SK-N-SH (cell line): Measurements from ENCODE around the gene TASP1. TPM values are rescaled to one million over a fixed set of nuclear protein-coding genes. Genes with fewer than 3 reads are reported as not detected.

Source experiments
- CTCF ChIA-PET: fragments of 300-600, 350-600 bp; formaldehyde crosslinking; extraction: SDS; loops from one replicate; lab custom pipeline; 2021; lab: Yijun Ruan, JAX
- POLR2A ChIA-PET: fragments of 350-600 bp; sonication (Branson Sonifier 250); formaldehyde crosslinking; extraction: SDS; loops from one replicate; lab custom pipeline; 2020; ENCODE audit warnings: antibody characterized with exemption, inconsistent platforms; lab: Yijun Ruan, JAX
- DNase-seq: peaks from one replicate; pipeline ENCODE4 v3.0.0; 2012
- H2AFZ ChIP-seq: fragments of 200-600 bp; sonication (generic); 2 replicates; pipeline ENCODE4 v1.8.1; 2016; ENCODE audit warnings: antibody characterized with exemption, mild to moderate bottlenecking, low read depth
- H3F3A ChIP-seq: fragments of 200-600 bp; sonication (generic); replicated peaks from 2 replicates; pipeline ENCODE3; 2016; ENCODE audit warnings: antibody characterized with exemption, mild to moderate bottlenecking; ENCODE audit not compliant: insufficient read depth
- H3K27ac ChIP-seq, 2 experiments: fragments of 200-500 bp in 1 of 2; fragments of 200-600 bp in 1 of 2; sonication (Bioruptor generic) in 1 of 2; sonication (generic), shearing (Covaris generic) in 1 of 2; 2 replicates each; pipeline versions ENCODE4 v1.5.1 to v1.6.1; 2014 to 2016; ENCODE audit warnings: low read depth in 2 of 2, inconsistent platforms in 1 of 2, low read length in 1 of 2, mild to moderate bottlenecking in 1 of 2, mixed read lengths in 1 of 2
- H3K27me3 ChIP-seq: fragments of 200-600 bp; sonication (generic), shearing (Covaris generic); 2 replicates; pipeline ENCODE4 v1.6.1; 2016; ENCODE audit warnings: mixed run types; ENCODE audit not compliant: insufficient read depth
- H3K36me3 ChIP-seq, 2 experiments: fragments of 200-500 bp in 1 of 2; fragments of 200-600 bp in 1 of 2; sonication (Bioruptor generic) in 1 of 2; sonication (generic) in 1 of 2; replicated peaks in 1 of 2; 2 replicates each; pipeline versions ENCODE3 to v1.5.1; 2014 to 2016; ENCODE audit warnings: low read length in 1 of 2, mild to moderate bottlenecking in 1 of 2; ENCODE audit not compliant: insufficient read depth in 2 of 2, control insufficient read depth in 1 of 2
- H3K4me1 ChIP-seq, 2 experiments: fragments of 200-500 bp in 1 of 2; fragments of 200-600 bp in 1 of 2; sonication (Bioruptor generic) in 1 of 2; sonication (generic), shearing (Covaris generic) in 1 of 2; 2 replicates each; pipeline versions ENCODE4 v1.5.1 to v1.6.1; 2014 to 2016; ENCODE audit warnings: low read depth in 1 of 2, low read length in 1 of 2, mixed run types in 1 of 2; ENCODE audit not compliant: insufficient read depth in 2 of 2, control insufficient read depth in 1 of 2
- H3K4me2 ChIP-seq: fragments of 200-600 bp; sonication (generic), shearing (Covaris generic); 2 replicates; pipeline ENCODE4 v1.6.1; 2017; ENCODE audit warnings: mixed run types
- H3K4me3 ChIP-seq, 2 experiments: fragments of 200-500 bp in 1 of 2; fragments of 200-600 bp in 1 of 2; sonication (Bioruptor generic) in 1 of 2; sonication (generic), shearing (Covaris generic) in 1 of 2; 2 replicates each; pipeline versions ENCODE4 v1.5.1 to v1.8.1; 2014 to 2016; ENCODE audit warnings: low read depth in 2 of 2, inconsistent platforms in 1 of 2, low read length in 1 of 2, mild to moderate bottlenecking in 1 of 2, mixed read lengths in 1 of 2, moderate library complexity in 1 of 2
- H3K79me2 ChIP-seq: fragments of 200-600 bp; sonication (generic); 2 replicates; pipeline ENCODE4 v1.8.1; 2017; ENCODE audit warnings: mild to moderate bottlenecking; ENCODE audit not compliant: insufficient read depth
- H3K9ac ChIP-seq: fragments of 200-600 bp; sonication (generic); 2 replicates; pipeline ENCODE4 v1.6.1; 2017; ENCODE audit warnings: mixed run types
- H3K9me2 ChIP-seq: fragments of 200-600 bp; sonication (generic); 2 replicates; pipeline ENCODE4 v1.6.1; 2017; ENCODE audit warnings: mixed run types
- H3K9me3 ChIP-seq: fragments of 200-600 bp; sonication (generic); 2 replicates; pipeline ENCODE4 v1.6.1; 2017; ENCODE audit warnings: mixed run types, mild to moderate bottlenecking, moderate library complexity
- H4K20me1 ChIP-seq: fragments of 200-600 bp; sonication (generic); 2 replicates; pipeline ENCODE4 v1.6.1; 2017; ENCODE audit warnings: mild to moderate bottlenecking, mixed run types; ENCODE audit not compliant: insufficient read depth
- EZH2phosphoT487 ChIP-seq: fragments of 200-600 bp; sonication (generic); IDR thresholded peaks from 2 replicates; pipeline ENCODE4 v1.6.1; 2017; ENCODE audit warnings: low read depth, mixed run types, mild to moderate bottlenecking, antibody characterized with exemption, moderate library complexity, borderline replicate concordance
- FOXM1 ChIP-seq: IDR thresholded peaks from 2 replicates; pipeline ENCODE4 v1.4.0; 2012; ENCODE audit warnings: low read depth, mild to moderate bottlenecking
- GABPA ChIP-seq: IDR thresholded peaks from 2 replicates; pipeline ENCODE4 v1.4.0; 2012; ENCODE audit warnings: low read depth, mild to moderate bottlenecking
- GATA2 ChIP-seq: sonication (generic); formaldehyde crosslinking; IDR thresholded peaks from 2 replicates; pipeline ENCODE4 v1.5.0; 2020; ENCODE audit warnings: mild to moderate bottlenecking, missing genetic modification reagents
- MXI1 ChIP-seq: IDR thresholded peaks from 2 replicates; pipeline ENCODE4 v1.6.1; 2012; ENCODE audit warnings: mild to moderate bottlenecking, low read depth, low read length, improper control_type of control experiment
- NRF1 ChIP-seq: IDR thresholded peaks from 2 replicates; pipeline ENCODE4 v1.6.1; 2012; ENCODE audit warnings: low read depth, mild to moderate bottlenecking, low read length
- RAD21 ChIP-seq: IDR thresholded peaks from 2 replicates; pipeline ENCODE4 v1.6.1; 2012; ENCODE audit warnings: mild to moderate bottlenecking, low read length
- RCOR1 ChIP-seq: fragments of 150-350 bp; IDR thresholded peaks from 2 replicates; pipeline ENCODE4 v1.6.1; 2017; ENCODE audit warnings: antibody characterized with exemption, low read length
- REST ChIP-seq: IDR thresholded peaks from 2 replicates; pipeline ENCODE4 v1.6.1; 2012; ENCODE audit warnings: mild to moderate bottlenecking, low read depth, low read length, moderate library complexity
- SIN3A ChIP-seq: IDR thresholded peaks from 2 replicates; pipeline ENCODE4 v1.6.1; 2012; ENCODE audit warnings: low read depth, mild to moderate bottlenecking, low read length, moderate library complexity, borderline replicate concordance
- SMC3 ChIP-seq: IDR thresholded peaks from 2 replicates; pipeline ENCODE4 v1.6.1; 2012; ENCODE audit warnings: low read depth, low read length, improper control_type of control experiment
- TAF1 ChIP-seq: IDR thresholded peaks from 2 replicates; pipeline ENCODE4 v1.6.1; 2012; ENCODE audit warnings: low read depth, mild to moderate bottlenecking, low read length, moderate library complexity, borderline replicate concordance
- TCF12 ChIP-seq: IDR thresholded peaks from 2 replicates; pipeline ENCODE4 v1.4.0; 2012
- USF2 ChIP-seq: fragments of 150-350 bp; IDR thresholded peaks from 2 replicates; pipeline ENCODE4 v1.6.1; 2017; ENCODE audit warnings: antibody characterized with exemption, low read length, low read depth, borderline replicate concordance
- YY1 ChIP-seq: IDR thresholded peaks from 2 replicates; pipeline ENCODE4 v1.4.0; 2012; ENCODE audit warnings: low read depth, mild to moderate bottlenecking
- WGBS: methylation state at CpG from one replicate; pipeline ENCODE4 v1.1.6; 2017; ENCODE audit warnings: low lambda C conversion rate; 5-methylcytosine and 5-hydroxymethylcytosine counted together
- polyA plus RNA-seq, 3 experiments: library from polyadenylated mRNA; depleted of rRNA; stranded (reverse); fragments of >200 nt; gene quantifications; 2 replicates each; pipeline ENCODE4 v1.2.3, GENCODE V29; 2012
- TF ChIP-seq, protein P1 (sequence below): fragments of 150-350 bp; IDR thresholded peaks from 2 replicates; pipeline ENCODE4 v1.6.1; 2016; ENCODE audit warnings: mild to moderate bottlenecking, low read depth, low read length
- TF ChIP-seq, protein P2 (sequence below): IDR thresholded peaks from 2 replicates; pipeline ENCODE4; 2012

The TASP1 gene
- polyA plus RNA-seq, 1 of the 3 experiments (the other 2 are of a cell fraction): 5.9 TPM

DNA sequence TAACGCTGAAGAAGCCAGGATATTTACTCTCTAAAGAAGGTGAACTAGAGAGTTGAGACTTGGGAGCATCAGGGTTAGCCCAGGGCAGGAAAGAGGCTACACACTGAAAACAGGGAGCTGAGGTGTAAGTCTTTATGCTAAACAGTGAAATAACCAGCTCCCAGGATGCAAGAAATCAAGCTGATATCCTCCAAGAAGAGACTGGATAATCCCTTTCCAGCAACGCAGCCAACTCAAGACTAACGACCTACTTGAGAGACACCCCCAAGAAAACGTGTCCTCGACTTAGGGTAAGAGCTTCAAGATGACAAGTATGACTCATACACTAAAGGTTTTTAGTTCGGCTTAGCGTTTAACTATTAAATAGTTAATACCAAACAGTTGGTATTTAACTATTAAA lies 202.2 kb downstream of the TASP1 start:
- no peaks in the 10 kb centered on the region for H4K20me1 ChIP-seq
- H3K4me3 ChIP-seq: no peak overlapping the region
- POLR2A ChIA-PET: no interaction called here
- no peak for DNase-seq
- CTCF ChIA-PET: interaction anchor here (1.0 kb wide), 1 partner anchor 112 kb away, joined by 4 read pairs; no protein-coding TSS in a partner anchor
- H3K9me2 ChIP-seq: no peaks in the 10 kb centered on the region
- no peak overlapping the region for H3K27ac ChIP-seq
- no peak overlapping the region for H3K9ac ChIP-seq
- H3K4me2 ChIP-seq: no peak overlapping the region
- no peaks in the 10 kb centered on the region for H3F3A ChIP-seq
- H3K27me3 ChIP-seq: no peaks in the 10 kb centered on the region
- 81% methylated on average over 7 of the region's 7 CpGs for WGBS
- TF ChIP-seq TAF1 (no peak), FOXM1 (no peak), USF2 (no peak), MXI1 (no peak), RAD21 (no peak), GATA2 (CRISPR knock-in tag) (no peak), NRF1 (no peak)
- H3K9me3 ChIP-seq: no peaks in the 10 kb centered on the region
- H3K36me3 ChIP-seq: peaks cover 0 to 9% of the 10 kb centered on the region in 2 experiments
- H3K4me1 ChIP-seq: no peaks in the 10 kb centered on the region
- no peaks in the 10 kb centered on the region for H3K79me2 ChIP-seq
- no peak overlapping the region for H2AFZ ChIP-seq

- Histone ChIP-seq H3K4me1 (peaks cover 0 to 2% of the 10 kb centered on the region in 2 experiments; a peak in 2 of 4 replicates), H3K9me3 (no peaks in the 10 kb centered on the region), H3K9ac (no peak overlapping the region), H3K4me2 (no peak overlapping the region), H3K4me3 (no peak overlapping the region), H2AFZ (no peak overlapping the region), H3K79me2 (no peaks in the 10 kb centered on the region), H4K20me1 (no peaks in the 10 kb centered on the region), H3K9me2 (no peaks in the 10 kb centered on the region), H3K27me3 (no peaks in the 10 kb centered on the region), H3K36me3 (peaks cover 4 to 11% of the 10 kb centered on the region in 2 experiments), H3F3A (no peaks in the 10 kb centered on the region), H3K27ac (no peak overlapping the region)
- DNase-seq: no peak
- ChIA-PET POLR2A (no interaction called here), CTCF (no interaction called here)
- 84% methylated on average over 1 of the region's 1 CpG for WGBS
- TF ChIP-seq YY1: no peak
- no peak for TF ChIP-seq EZH2phosphoT487
- TF ChIP-seq, protein P1, sequence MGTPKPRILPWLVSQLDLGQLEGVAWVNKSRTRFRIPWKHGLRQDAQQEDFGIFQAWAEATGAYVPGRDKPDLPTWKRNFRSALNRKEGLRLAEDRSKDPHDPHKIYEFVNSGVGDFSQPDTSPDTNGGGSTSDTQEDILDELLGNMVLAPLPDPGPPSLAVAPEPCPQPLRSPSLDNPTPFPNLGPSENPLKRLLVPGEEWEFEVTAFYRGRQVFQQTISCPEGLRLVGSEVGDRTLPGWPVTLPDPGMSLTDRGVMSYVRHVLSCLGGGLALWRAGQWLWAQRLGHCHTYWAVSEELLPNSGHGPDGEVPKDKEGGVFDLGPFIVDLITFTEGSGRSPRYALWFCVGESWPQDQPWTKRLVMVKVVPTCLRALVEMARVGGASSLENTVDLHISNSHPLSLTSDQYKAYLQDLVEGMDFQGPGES: no peak
- TF ChIP-seq SIN3A: no peak
- no peak for TF ChIP-seq GATA2 (CRISPR knock-in tag)
- TF ChIP-seq RCOR1: no peak
- TF ChIP-seq TCF12: no peak
- TF ChIP-seq, protein P2, sequence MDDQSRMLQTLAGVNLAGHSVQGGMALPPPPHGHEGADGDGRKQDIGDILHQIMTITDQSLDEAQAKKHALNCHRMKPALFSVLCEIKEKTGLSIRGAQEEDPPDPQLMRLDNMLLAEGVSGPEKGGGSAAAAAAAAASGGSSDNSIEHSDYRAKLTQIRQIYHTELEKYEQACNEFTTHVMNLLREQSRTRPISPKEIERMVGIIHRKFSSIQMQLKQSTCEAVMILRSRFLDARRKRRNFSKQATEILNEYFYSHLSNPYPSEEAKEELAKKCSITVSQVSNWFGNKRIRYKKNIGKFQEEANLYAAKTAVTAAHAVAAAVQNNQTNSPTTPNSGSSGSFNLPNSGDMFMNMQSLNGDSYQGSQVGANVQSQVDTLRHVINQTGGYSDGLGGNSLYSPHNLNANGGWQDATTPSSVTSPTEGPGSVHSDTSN: no peak
- no peak for TF ChIP-seq GABPA
- TF ChIP-seq REST: no peak
- no peak for TF ChIP-seq NRF1
- no peak for TF ChIP-seq SMC3
These were observed 206.6 kb downstream of the TASP1 start for GRCh38 chr20:13432126-13432525.
